ENCODE data around the gene AGPAT4. TPM values are rescaled to one million over a fixed set of nuclear protein-coding genes. Genes with fewer than 3 reads are reported as not detected.

AGPAT4 gene
- total RNA-seq, 1 experiment from 2014 or later, result 0.07 TPM

GRCh38 chr6:161080263-161080970 lies 193.4 kb downstream of the AGPAT4 start:
- CTCF ChIA-PET, result no interaction called here
- no peak overlapping the region for H3K4me2 ChIP-seq
- BruUV-seq (replicated peaks), result no TSS peak
- POLR2A ChIA-PET (ENCODE audit: unreplicated experiment), result no interaction called here
- H3K9me2 ChIP-seq (ENCODE audit: insufficient read depth), result no peaks in the 10 kb centered on the region
- H3K4me1 ChIP-seq (replicated peaks; ENCODE audit: insufficient read depth), result no peaks in the 10 kb centered on the region
- no peak overlapping the region for H3K27ac ChIP-seq
- no peaks in the 10 kb centered on the region for H4K20me1 ChIP-seq (ENCODE audit: insufficient read depth)
- no peaks in the 10 kb centered on the region for H3F3A ChIP-seq (ENCODE audit: insufficient read depth, low read depth)
- H3K79me2 ChIP-seq (ENCODE audit: low read depth), result no peaks in the 10 kb centered on the region
- no peak for TF ChIP-seq CTCF (conservative IDR thresholded peaks at IDR 0.05)
- no peak for TF ChIP-seq EZH2 (IDR thresholded peaks at IDR 0.05; ENCODE audit: low read depth)
- DNase-seq, result no peak
- no peak overlapping the region for H2AFZ ChIP-seq
- no peaks in the 10 kb centered on the region for H3K9me3 ChIP-seq (ENCODE audit: insufficient read depth, low read depth)
- H3K36me3 ChIP-seq (ENCODE audit: low read depth), result 0 out of 2 replicates have a peak, but pooled peaks cover 9% of the 10 kb centered on the region
- intact Hi-C loops (cut with micrococcal nuclease; ENCODE audit: unreplicated experiment), result no loop called here
- H3K4me3 ChIP-seq, result no peak overlapping the region
- no peaks in the 10 kb centered on the region for H3K27me3 ChIP-seq (ENCODE audit: insufficient read depth, low read depth)
